ENCODE data around the gene MAGEA2B.
"Not testable (repeated sequence)": the region's sequence is repeated elsewhere in the genome, so short reads cannot be mapped to it uniquely, and the experiment has no call there.

MAGEA2B gene

DNA sequence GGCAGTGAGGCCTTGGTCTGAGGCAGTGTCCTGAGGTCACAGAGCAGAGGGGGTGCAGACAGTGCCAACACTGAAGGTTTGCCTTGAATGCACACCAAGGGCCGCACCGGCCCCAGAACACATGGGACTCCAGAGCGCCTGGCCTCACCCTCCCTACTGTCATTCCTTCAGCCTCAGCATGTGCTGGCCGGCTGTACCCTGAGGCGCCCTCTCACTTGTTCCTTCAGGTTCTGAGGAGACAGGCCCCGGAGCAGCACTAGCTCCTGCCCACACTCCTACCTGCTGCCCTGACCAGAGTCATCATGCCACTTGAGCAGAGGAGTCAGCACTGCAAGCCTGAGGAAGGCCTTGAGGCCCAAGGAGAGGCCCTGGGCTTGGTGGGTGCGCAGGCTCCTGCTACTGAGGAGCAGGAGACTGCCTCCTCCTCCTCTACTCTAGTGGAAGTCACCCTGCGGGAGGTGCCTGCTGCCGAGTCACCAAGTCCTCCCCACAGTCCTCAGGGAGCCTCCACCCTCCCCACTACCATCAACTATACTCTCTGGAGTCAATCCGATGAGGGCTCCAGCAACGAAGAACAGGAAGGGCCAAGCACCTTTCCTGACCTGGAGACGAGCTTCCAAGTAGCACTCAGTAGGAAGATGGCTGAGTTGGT lies 21.6 kb downstream of the MAGEA2B start:
- H3K4me1 Mint-ChIP-seq (ENCODE audit: low read depth): peaks cover 3% of the 10 kb centered on the region
- no peak overlapping the region for H3K27ac Mint-ChIP-seq
- H3K9me3 Mint-ChIP-seq: no peaks in the 10 kb centered on the region
- H3K36me3 Mint-ChIP-seq (ENCODE audit: low read depth): no peaks in the 10 kb centered on the region
- no peaks in the 10 kb centered on the region for H3K27me3 Mint-ChIP-seq (ENCODE audit: low read depth)
- H3K4me3 Mint-ChIP-seq: no peak overlapping the region

DNA sequence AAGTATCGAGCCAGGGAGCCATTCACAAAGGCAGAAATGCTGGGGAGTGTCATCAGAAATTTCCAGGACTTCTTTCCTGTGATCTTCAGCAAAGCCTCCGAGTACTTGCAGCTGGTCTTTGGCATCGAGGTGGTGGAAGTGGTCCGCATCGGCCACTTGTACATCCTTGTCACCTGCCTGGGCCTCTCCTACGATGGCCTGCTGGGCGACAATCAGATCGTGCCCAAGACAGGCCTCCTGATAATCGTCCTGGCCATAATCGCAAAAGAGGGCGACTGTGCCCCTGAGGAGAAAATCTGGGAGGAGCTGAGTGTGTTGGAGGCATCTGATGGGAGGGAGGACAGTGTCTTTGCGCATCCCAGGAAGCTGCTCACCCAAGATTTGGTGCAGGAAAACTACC lies 22.1 kb downstream of the MAGEA2B start:
- not testable (repeated sequence) for H3K4me3 Mint-ChIP-seq; H3K4me1 Mint-ChIP-seq (ENCODE audit: low read depth); H3K27me3 Mint-ChIP-seq (ENCODE audit: low read depth); H3K9me3 Mint-ChIP-seq; H3K36me3 Mint-ChIP-seq (ENCODE audit: low read depth); H3K27ac Mint-ChIP-seq

DNA sequence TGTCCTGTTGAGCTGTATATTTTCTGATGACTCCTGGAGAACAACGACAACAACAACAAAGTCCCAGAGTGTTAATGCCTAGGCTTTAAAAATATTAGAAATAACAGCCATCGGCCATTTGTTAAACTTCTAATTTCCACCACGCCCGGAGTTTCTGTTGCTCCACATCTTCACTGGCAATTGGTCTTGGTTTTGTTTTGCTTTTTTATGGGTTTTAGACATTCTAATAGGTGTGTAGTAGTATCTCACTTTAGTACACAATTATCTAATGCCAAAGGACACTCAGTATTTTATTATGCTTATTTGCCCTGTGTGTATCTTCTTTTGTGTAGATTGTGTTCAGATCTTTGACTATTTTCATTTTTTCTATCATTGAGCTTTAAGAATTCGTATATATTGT lies 24.1 kb downstream of the MAGEA2B start:
- Mint-ChIP-seq H3K9me3 (no peaks in the 10 kb centered on the region), H3K27me3 (ENCODE audit: low read depth) (no peaks in the 10 kb centered on the region), H3K4me3 (no peak overlapping the region), H3K27ac (no peak overlapping the region), H3K36me3 (ENCODE audit: low read depth) (no peaks in the 10 kb centered on the region), H3K4me1 (ENCODE audit: low read depth) (no peaks in the 10 kb centered on the region)

DNA sequence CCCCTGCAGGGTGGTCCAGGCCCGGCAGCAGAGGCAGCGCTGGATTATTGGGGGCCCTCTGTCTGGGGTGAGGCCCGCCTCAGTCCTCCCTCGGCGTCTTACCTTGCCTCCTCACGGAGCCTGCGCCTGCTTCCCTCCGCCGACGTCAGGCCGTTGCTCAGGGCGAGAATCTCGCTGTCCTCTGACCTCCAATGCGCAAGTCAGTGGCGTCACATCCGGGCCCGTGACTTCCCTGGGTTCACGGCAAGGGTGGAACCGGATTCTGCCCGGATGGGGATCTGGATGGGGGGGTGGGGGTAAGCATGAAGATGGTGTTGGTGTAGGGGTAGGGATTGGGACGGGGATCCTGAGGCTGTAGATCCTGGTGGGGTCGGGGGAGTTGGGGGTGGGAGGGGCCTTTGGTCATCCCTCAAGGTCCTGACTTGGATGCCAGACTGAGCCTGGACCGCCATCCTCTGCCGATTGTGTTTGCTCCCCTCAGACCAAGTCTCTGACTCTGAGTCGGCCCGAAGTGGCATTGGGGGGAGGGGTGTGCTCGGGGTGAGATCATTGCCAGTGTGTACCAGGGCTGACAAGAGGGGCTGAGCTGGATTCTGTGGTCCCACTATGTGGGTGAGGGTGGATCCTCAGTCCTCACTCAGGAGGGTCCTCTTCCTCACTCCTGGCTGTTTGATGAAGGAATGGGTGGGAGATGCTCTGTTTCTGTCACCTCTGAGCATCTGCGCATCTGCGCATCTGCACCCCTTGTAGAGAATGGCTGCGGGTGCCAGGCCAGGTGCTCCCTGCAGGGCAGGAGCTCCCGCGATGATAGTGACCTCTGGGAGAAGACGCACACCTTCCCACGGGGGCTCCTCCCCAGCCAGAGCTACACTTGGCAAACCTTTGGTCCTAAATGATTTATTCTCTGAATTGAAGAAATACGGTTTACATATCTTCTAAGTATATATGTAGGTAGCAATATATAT lies 39.5 kb downstream of the MAGEA2B start, which contains the start of gene MAGEA2:
Gene MAGEA2 (minus strand): TSS at position 157 of the 965 bp plus-strand sequence. CDS start 2,479 bp downstream, outside the sequence.
- H3K9me3 Mint-ChIP-seq; H3K36me3 Mint-ChIP-seq (ENCODE audit: low read depth): not testable (repeated sequence)

DNA sequence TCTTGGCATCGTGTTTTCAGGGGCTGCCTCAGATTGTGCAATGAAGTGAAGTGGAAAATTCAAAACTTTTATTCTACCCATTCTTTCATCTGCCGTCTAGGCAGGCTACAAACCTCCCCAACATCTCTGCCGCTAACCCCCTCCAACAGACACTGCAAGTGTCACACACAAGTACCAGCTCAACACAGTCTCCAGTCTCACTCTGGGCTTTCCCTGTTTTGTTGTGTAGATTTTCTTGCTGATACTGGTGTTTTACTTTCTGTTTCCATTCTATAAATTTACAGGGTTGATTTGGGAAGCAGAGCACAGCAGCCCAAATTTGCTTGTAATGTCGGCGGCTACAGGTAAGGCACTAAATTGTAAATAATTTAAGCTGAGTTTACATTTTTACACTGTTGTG lies 40.4 kb downstream of the MAGEA2B start:
- H3K27ac Mint-ChIP-seq; H3K4me1 Mint-ChIP-seq (ENCODE audit: low read depth); H3K4me3 Mint-ChIP-seq; H3K27me3 Mint-ChIP-seq (ENCODE audit: low read depth); H3K36me3 Mint-ChIP-seq (ENCODE audit: low read depth); H3K9me3 Mint-ChIP-seq: not testable (repeated sequence)

More for the DNA sequence above, 39.5 kb downstream of the MAGEA2B start, which contains the start of gene MAGEA2:
- H3K4me1 Mint-ChIP-seq (ENCODE audit: low read depth); H3K27ac Mint-ChIP-seq; H3K4me3 Mint-ChIP-seq; H3K27me3 Mint-ChIP-seq (ENCODE audit: low read depth): not testable (repeated sequence)

DNA sequence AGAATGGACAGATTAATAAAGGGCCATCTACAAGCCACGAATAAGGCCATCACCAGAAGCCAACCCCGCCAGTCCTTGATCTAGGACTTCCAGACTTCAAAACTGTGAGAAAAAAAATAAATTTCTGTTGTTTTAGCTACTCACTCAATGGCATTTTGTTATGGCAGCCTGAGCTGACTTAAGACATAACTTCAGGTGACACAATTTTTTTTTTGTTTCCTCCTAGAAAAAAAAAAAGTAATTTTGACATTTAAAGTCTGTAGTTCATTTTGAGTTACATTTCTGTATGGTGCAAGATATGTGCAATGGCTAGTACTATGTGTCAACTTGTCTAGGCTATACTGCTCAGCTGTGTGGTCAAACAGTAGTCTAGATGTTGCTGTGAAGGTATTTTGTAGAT lies 44.5 kb downstream of the MAGEA2B start, which contains the start of gene CSAG3:
Gene CSAG3 (plus strand): TSS at position 301 of the 400 bp plus-strand sequence.
- H3K27ac Mint-ChIP-seq; H3K36me3 Mint-ChIP-seq (ENCODE audit: low read depth); H3K4me3 Mint-ChIP-seq; H3K27me3 Mint-ChIP-seq (ENCODE audit: low read depth); H3K9me3 Mint-ChIP-seq; H3K4me1 Mint-ChIP-seq (ENCODE audit: low read depth): not testable (repeated sequence)

DNA sequence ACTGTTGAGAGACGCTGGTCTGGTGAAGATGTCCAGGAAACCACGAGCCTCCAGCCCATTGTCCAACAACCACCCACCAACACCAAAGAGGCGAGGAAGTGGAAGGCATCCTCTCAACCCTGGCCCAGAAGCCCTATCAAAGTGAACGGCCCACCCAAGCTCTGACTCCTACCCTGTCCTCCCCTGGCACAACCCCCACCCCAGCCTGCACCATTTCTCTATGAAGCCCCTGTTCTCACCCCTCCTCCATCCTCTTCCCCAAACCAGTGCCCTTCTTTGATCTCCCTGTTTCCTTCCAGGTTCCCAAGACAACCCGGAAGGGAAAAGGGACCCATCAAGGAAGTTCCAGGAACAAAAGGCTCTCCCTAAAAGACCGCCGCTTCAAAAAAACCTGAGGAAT lies 45.1 kb downstream of the MAGEA2B start:
- H3K9me3 Mint-ChIP-seq; H3K27me3 Mint-ChIP-seq (ENCODE audit: low read depth); H3K36me3 Mint-ChIP-seq (ENCODE audit: low read depth); H3K4me1 Mint-ChIP-seq (ENCODE audit: low read depth); H3K4me3 Mint-ChIP-seq; H3K27ac Mint-ChIP-seq: not testable (repeated sequence)

DNA sequence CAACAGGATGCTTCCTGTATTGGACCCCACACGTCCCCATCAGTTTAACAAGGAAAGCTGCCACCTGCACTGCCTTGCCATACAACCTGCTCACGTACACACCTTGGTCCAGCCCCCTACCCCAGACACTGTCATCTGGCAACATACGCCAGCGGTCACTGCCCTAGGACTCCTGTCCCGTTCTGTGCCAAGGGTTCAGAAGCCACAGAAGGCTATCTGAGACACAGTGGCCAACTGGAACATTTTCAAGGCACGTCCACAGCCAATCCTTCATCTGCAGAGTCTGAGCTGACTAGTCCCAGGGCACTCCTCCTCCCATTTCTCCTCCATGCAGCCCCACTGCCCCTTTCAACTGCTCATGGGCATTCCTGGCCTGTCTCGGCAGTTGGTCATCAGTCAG lies 47.2 kb downstream of the MAGEA2B start:
- H3K27me3 Mint-ChIP-seq (ENCODE audit: low read depth); H3K36me3 Mint-ChIP-seq (ENCODE audit: low read depth); H3K9me3 Mint-ChIP-seq; H3K27ac Mint-ChIP-seq; H3K4me3 Mint-ChIP-seq; H3K4me1 Mint-ChIP-seq (ENCODE audit: low read depth): not testable (repeated sequence)

DNA sequence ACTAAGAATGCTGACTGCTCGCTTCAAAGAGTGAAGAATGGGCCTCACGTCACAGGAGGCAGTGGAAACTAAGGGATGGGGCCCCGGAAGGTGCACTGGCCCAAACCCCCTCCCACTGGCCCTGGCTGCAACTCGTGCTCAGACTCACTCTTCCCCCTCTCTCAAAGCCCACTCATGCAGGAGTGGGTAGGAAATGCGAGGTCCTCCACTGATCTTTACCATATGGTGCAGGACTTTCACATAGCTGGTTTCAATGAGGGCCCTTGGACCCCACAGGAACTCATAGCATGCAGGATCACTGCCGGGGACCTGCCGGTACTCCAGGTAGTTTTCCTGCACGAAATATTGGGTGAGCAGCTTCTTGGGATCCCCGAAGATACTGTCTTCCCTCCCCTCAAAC lies 52.1 kb downstream of the MAGEA2B start:
- not testable (repeated sequence) for H3K27ac Mint-ChIP-seq; H3K4me3 Mint-ChIP-seq; H3K9me3 Mint-ChIP-seq; H3K36me3 Mint-ChIP-seq (ENCODE audit: low read depth); H3K4me1 Mint-ChIP-seq (ENCODE audit: low read depth); H3K27me3 Mint-ChIP-seq (ENCODE audit: low read depth)

Measured in T-helper 1 cell treated with Interleukin-12 subunit alpha and Interleukin-12 subunit beta and Interleukin-4 antibody, amounts not matched to agents 30 μg/mL and 1 μg/mL, for 36 hours (primary cell).